HepG2 (cell line): ENCODE measurements around the gene ADAMTS17.

Experiments
- MXI1 ChIP-seq: IDR thresholded peaks from 3 replicates; pipeline ENCODE4 v1.6.1; 2012; ENCODE audit warnings: low read depth, low read length, inconsistent platforms, borderline replicate concordance
- NFE2L1 ChIP-seq: sonication (generic); formaldehyde crosslinking; IDR thresholded peaks from 2 replicates; pipeline ENCODE4 v1.4.0; 2020; ENCODE audit warnings: missing genetic modification reagents, mild to moderate bottlenecking, borderline replicate concordance
- TF ChIP-seq, protein P1 (sequence below): sonication (generic); formaldehyde crosslinking; IDR thresholded peaks from 2 replicates; pipeline ENCODE4 v1.5.0; 2020; ENCODE audit warnings: mild to moderate bottlenecking, low read depth, missing genetic modification reagents, borderline replicate concordance
- TF ChIP-seq, protein P2 (sequence below): IDR thresholded peaks from 2 replicates; pipeline ENCODE4 v1.6.1; 2016; ENCODE audit warnings: missing compliant biosample characterization, missing genetic modification reagents, borderline replicate concordance
- TF ChIP-seq, protein P3 (sequence below): sonication (generic); formaldehyde crosslinking; IDR thresholded peaks from 2 replicates; pipeline ENCODE4 v1.5.0; 2020; ENCODE audit warnings: mild to moderate bottlenecking, missing genetic modification reagents, moderate library complexity
- TF ChIP-seq, protein P4 (sequence below): sonication (generic); formaldehyde crosslinking; IDR thresholded peaks from 2 replicates; pipeline ENCODE4 v1.9.0; 2021; ENCODE audit warnings: missing genetic modification reagents, borderline replicate concordance

DNA sequence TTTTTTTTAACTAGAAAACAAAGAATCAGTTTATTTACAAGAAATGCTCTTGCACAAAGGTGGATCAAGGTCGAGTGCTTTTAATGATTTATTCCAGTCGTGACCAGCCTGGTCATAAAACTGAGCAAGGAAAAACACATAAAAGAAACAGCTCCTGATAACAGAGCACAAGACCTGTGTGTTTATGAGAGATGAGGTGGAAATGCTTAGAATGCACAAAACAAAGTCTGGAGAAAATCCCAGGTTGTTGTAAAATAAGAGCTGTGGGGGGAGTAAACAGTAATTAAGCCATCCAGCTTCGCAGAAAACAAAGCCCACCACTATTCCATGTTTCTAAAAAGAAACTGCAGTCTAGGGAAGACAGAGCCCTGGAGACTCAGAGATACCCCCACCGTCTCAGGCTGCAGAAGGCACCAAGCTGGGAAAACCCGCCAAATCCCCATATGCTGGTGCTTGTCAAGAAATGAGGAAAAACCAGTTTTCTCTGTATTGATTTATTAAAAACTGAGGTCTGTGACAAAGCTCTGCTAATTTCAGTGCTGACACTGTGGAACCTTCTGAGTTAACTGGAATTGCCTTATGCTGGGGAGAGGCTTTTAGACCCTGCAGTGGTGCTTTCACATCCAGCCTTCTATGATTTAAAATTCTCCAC, 139.3 kb downstream of the ADAMTS17 start:
- TF ChIP-seq, protein P1, sequence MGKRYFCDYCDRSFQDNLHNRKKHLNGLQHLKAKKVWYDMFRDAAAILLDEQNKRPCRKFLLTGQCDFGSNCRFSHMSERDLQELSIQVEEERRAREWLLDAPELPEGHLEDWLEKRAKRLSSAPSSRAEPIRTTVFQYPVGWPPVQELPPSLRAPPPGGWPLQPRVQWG, result no peak
- TF ChIP-seq NFE2L1 (CRISPR knock-in tag), result no peak
- TF ChIP-seq MXI1, result no peak
- TF ChIP-seq, protein P2, sequence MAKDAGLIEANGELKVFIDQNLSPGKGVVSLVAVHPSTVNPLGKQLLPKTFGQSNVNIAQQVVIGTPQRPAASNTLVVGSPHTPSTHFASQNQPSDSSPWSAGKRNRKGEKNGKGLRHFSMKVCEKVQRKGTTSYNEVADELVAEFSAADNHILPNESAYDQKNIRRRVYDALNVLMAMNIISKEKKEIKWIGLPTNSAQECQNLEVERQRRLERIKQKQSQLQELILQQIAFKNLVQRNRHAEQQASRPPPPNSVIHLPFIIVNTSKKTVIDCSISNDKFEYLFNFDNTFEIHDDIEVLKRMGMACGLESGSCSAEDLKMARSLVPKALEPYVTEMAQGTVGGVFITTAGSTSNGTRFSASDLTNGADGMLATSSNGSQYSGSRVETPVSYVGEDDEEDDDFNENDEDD (CRISPR knock-in tag), result no peak
- TF ChIP-seq, protein P3, sequence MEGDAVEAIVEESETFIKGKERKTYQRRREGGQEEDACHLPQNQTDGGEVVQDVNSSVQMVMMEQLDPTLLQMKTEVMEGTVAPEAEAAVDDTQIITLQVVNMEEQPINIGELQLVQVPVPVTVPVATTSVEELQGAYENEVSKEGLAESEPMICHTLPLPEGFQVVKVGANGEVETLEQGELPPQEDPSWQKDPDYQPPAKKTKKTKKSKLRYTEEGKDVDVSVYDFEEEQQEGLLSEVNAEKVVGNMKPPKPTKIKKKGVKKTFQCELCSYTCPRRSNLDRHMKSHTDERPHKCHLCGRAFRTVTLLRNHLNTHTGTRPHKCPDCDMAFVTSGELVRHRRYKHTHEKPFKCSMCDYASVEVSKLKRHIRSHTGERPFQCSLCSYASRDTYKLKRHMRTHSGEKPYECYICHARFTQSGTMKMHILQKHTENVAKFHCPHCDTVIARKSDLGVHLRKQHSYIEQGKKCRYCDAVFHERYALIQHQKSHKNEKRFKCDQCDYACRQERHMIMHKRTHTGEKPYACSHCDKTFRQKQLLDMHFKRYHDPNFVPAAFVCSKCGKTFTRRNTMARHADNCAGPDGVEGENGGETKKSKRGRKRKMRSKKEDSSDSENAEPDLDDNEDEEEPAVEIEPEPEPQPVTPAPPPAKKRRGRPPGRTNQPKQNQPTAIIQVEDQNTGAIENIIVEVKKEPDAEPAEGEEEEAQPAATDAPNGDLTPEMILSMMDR (CRISPR knock-in tag), result no peak
- TF ChIP-seq, protein P4, sequence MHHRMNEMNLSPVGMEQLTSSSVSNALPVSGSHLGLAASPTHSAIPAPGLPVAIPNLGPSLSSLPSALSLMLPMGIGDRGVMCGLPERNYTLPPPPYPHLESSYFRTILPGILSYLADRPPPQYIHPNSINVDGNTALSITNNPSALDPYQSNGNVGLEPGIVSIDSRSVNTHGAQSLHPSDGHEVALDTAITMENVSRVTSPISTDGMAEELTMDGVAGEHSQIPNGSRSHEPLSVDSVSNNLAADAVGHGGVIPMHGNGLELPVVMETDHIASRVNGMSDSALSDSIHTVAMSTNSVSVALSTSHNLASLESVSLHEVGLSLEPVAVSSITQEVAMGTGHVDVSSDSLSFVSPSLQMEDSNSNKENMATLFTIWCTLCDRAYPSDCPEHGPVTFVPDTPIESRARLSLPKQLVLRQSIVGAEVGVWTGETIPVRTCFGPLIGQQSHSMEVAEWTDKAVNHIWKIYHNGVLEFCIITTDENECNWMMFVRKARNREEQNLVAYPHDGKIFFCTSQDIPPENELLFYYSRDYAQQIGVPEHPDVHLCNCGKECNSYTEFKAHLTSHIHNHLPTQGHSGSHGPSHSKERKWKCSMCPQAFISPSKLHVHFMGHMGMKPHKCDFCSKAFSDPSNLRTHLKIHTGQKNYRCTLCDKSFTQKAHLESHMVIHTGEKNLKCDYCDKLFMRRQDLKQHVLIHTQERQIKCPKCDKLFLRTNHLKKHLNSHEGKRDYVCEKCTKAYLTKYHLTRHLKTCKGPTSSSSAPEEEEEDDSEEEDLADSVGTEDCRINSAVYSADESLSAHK, result no peak
